Breast epithelium (tissue), 3 donors: Measurements from ENCODE around the gene ILDR1.

Experiments used
- CTCF ChIP-seq, 3 donors: fragments of 450-650 bp; IDR thresholded peaks; one replicate each; pipeline ENCODE4 v1.5.1; 2016 to 2017; ENCODE audit warnings: antibody characterized with exemption in 3 of 3, mild to moderate bottlenecking in 3 of 3, moderate library complexity in 3 of 3
- POLR2A ChIP-seq: fragments of 450-650 bp; IDR thresholded peaks from one replicate; pipeline ENCODE4 v1.6.1; 2016; ENCODE audit warnings: antibody characterized with exemption, mild to moderate bottlenecking, moderate library complexity
- POLR2AphosphoS5 ChIP-seq, 3 donors: sonication (generic); formaldehyde crosslinking; IDR thresholded peaks; one replicate each; pipeline ENCODE4 v1.6.1; 2017; ENCODE audit warnings: antibody characterized with exemption in 3 of 3

- no peak for TF ChIP-seq CTCF (IDR thresholded peaks at IDR 0.05)
- no peak for TF ChIP-seq POLR2AphosphoS5 (IDR thresholded peaks at IDR 0.05)
- no peak for TF ChIP-seq POLR2A
Measured at GRCh38 chr3:122064326-122064725, 42.3 kb upstream of the ILDR1 start.
